ENCODE measurements around the gene ARHGAP40.

- no peak for TF ChIP-seq CTCF (IDR thresholded peaks at IDR 0.05)
- no peak for TF ChIP-seq POLR2A (IDR thresholded peaks at IDR 0.05)
Measured at GRCh38 chr20:38657390-38657789, 55.8 kb downstream of the ARHGAP40 start.

Data from uterus (tissue), 2 donors.